Epidermal melanocyte (primary cell): ENCODE data around the gene SLC6A8.
A peak's percentile ranks its signal among the peaks of the same experiment; 100 is the strongest.
"Not testable (repeated sequence)": the region's sequence is repeated elsewhere in the genome, so short reads cannot be mapped to it uniquely, and the experiment has no call there.

Experiments
- DNase-seq: peaks from one replicate; pipeline ENCODE4 v3.0.0; 2011; ENCODE audit warnings: low spot score; ENCODE audit not compliant: insufficient read length

Gene SLC6A8

GRCh38 chrX:153671589-153672530 is 15.9 kb upstream of the SLC6A8 start:
- no peak for DNase-seq

- DNase-seq = no peak
Measured at GRCh38 chrX:153672531-153673427, 14.9 kb upstream of the SLC6A8 start.

DNA sequence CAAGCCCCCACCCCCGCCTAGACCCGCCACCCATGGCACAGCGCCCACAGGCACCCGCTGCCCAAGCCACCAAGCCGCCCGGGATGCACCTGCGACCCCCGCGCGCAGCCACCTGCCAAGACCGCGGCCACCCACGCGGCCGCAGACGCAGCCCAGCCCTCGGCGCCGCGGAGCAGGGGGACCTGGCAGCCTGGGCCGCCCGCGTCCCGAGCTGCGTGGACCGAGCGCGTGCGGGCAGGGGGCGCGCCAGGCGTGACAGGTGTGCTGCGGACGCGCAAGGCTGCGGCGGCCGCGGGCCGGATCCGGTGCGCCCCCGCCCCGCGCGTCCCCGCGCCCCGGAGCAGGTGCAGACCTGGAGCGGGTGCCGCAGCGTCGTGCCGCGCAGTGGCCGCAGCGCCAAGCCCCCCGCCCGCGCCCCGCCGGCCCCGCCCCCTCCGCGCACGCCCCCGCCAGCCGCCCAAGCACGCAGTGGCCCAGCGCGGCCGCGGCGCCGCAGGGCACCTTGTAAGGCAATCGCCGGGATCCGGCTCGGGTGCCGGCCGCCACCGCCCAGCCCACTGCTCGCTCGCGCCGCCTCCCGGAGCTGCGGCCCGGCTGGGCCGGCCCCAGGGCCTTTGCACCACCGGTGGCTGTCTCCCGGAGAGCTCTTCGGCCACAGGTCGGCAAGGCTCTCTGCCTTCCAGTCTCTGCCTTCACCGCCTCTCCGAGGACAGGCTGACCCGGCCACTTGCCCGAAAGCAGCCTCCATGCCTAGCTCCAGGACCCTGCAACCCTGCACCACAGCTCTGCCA is 14.1 kb upstream of the SLC6A8 start, which contains the start of gene PNCK:
PNCK (minus strand) TSS at position 386 of the 791 bp plus-strand sequence. CDS start 737 bp downstream, outside the sequence.
- DNase-seq = no peak

- DNase-seq = no peak
Measured at GRCh38 chrX:153674219-153674851, 13.4 kb upstream of the SLC6A8 start.

DNA sequence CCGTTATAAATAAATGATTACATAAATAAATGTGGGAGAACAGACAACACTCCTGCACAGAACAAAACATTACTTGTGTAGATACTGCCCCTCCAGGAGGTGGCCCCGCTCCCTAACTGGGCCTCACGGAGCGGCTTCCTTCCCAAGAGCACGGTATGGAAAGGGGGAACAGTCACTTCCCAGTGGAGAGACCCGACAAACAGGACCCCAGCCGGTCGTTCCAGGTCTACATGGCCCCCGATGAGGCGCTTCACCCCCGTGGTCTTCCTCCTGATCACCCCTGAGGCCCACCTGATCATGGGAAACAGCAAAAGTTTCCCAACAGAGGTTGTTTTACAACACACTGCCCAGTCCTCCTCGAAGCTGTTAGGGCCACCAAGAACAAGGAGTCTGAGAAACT is 6.6 kb upstream of the SLC6A8 start:
- no peak for DNase-seq

DNA sequence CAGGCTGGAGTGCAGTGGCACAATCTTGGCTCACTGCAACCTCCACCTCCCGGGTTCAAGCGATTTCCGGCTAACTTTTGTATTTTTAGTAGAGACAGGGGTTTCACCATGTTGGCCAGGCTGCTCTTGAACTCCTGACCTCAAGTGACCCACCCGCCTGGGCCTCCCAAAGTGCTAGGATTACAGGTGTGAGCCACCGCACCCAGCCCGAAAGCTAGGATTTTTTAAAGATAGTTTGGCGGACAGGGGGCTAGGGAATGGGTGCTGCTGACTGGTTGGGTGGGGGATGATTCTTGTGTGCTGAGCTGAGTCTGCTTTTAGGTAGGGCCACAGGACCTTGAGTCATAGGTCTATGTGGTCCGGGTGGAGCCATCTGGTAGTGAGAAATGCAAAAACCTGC is 4.2 kb upstream of the SLC6A8 start:
- not testable (repeated sequence) for DNase-seq

DNA sequence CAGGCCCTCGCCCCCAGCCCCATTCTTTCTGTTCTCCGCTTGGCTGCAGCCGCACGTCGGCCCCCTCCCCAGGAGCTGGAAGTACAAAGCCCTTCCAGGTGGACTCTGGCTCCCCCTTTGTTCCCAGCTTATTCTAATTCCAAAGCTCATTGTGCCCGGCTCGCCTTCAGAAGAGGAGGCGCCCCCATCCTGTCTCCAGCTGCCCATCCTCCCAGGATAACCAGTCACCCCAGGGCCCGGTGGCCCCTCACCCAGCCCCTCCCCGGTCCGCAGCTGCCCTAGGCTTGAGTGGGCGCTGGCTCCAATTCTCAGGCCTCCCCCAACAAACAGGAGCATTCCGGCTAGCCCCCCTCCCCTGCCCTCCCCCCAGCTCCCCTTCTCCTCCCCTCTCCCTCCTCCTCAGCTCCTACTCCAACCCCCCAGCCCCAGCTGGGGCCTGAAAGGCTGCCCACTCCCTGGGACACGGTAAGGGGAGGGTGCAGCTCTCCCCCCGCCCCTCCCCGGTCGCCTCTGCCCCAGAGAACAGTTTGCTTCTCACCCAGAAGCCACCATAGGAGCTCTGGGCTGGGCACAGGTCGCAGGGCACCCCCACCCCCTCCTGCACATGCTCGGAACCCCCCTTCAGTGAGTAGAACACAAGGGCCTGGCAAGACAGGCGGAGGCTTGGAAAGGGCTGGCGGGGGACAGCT is 3.1 kb upstream of the SLC6A8 start:
- DNase-seq = no peak

- DNase-seq = no peak
Measured at GRCh38 chrX:153685156-153685536, 2.6 kb upstream of the SLC6A8 start.

DNA sequence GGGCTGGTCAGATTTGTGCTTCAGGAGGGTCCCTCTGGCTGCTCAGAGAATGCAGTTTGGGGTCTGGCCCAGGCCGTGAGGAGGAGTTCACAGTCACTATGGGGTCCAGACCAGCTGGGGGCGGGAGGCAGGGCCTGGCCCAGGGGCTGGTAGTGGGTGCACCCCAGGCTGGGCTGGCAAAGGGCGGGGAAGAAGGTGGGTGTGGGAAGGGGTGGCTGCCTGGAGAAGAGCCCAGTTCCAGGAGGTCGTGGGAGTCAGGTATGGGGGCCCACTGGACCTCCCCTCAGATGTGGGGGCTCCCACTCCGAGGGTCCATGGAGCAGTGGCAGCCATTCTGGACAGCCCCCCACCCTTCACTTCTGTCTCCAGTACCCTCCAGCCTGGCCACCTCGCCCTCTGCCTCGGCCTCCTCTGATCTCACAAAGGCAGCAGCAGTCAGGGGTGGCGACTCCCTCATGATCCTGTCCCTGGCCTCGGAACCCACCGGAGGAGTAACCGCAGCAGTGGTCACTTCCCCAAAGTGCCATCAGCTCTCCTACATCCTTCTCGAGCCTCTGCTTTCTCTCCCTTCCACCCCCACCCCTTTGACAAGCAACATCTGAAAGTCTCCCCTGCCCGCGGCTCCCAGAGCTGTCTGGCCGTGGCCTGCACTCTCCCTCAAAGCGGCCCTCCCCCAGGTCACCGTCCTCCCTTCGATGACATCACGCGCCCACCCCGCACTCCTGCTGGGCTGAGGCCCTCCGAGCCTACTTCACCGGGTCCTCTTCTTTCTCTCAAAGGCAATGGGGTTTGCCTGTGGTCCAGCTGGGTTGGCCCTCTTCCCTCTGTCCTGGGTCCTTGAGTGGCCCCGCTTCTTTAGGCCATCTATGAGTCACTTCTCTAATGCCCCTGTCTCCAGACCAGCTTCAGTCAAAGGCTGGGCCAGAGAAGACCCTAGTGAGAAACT is 1.7 kb upstream of the SLC6A8 start:
- DNase-seq = no peak

GRCh38 chrX:153686711-153687110 is 1.0 kb upstream of the SLC6A8 start:
- no peak for DNase-seq

DNA sequence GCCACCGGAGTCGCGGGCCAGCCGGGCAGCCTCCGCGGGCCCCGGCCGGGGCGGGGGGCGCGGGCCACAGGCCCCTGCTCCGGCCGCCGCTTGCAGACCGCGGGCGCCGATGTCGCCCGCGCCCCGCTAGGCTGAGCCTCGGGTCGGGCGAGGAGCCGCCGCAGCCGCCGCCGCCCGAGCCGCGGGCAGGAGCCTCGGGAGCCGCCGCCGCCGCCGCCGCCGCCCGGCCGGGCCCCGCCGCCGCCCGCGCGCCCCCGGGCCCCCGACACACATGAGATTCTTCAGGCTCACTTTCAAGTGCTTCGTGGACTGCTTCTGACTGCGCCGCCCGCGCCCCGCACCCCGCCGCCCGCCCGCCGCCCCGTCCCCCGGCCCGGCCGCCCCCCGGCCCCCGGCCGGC is 345 bp downstream of the SLC6A8 start:
- no peak for DNase-seq

- no peak for DNase-seq
Measured at GRCh38 chrX:153688506-153688905, 780 bp downstream of the SLC6A8 start.

GRCh38 chrX:153688911-153689590 is 1.3 kb downstream of the SLC6A8 start:
- DNase-seq = peak; percentile 46

DNA sequence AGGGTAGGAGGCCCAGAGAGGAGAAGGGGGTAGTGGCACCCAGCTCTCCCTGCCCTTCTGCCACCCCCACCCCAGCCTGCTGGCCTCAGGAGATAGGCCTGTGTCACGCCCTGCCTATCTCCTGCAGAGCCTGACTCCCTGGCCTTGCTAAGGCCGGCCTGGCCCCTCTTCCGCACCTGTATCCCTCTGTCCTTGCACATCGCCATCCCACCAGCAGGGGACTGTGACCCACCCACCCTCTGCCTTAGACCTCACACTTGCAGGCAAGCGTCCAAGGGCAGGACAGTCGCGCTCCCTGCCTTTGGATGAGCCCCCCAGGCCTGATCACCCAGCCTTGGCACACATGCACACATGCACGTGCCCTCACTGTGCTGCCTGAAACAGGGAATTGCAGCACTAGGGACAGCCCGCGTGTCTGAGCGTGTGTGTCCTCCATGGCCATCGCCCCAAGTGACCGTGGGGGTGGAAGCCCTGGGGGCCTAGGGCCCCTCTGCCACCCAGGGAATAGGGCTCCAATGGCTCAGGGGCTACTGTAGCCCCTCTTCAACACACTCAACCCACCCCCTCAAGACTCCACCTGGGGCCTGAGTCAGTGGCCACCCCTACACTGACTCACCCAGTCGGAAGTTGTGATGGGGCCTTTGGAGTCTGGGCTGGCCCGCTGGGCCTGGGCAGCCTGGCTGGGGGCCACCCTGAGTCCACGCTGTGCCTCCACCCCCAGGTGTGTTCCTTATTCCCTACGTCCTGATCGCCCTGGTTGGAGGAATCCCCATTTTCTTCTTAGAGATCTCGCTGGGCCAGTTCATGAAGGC is 2.1 kb downstream of the SLC6A8 start:
- no peak for DNase-seq

GRCh38 chrX:153690466-153690865 is 2.7 kb downstream of the SLC6A8 start:
- no peak for DNase-seq

DNA sequence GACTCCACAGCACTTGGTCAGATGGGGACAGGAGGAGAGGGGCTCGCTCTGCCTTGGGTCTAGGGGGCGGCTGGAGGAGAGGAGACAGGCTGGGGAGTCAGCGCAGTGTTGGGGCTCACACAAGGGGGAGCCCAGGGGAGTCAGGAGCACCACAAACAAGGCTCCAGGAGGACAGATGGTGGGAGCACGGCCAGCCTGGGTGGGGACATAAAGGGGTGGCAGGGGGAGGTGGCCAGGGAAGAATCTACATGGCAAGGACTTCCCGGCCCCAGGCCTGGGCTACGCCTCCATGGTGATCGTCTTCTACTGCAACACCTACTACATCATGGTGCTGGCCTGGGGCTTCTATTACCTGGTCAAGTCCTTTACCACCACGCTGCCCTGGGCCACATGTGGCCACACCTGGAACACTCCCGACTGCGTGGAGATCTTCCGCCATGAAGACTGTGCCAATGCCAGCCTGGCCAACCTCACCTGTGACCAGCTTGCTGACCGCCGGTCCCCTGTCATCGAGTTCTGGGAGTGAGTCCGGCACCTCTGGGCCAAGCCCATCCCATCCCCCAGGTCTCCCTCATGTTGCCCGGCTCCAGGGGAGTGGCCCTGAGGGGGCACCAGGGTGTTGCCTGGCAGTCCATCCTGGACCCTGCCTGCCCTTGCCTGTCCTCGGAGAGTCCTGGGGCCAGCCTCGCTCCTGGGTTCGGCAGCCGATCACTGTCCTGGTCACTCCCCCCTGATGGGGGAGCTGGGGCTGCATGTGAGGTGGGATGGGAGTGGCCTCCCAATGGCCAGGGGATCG is 3.5 kb downstream of the SLC6A8 start:
- DNase-seq = not testable (repeated sequence)

GRCh38 chrX:153692003-153692402 is 4.3 kb downstream of the SLC6A8 start:
- no peak for DNase-seq
